ENCODE results near the gene USP20.

- no peak for TF ChIP-seq CTCF (IDR thresholded peaks at IDR 0.05)
- peak in 1 of 2 donors; percentile 44 for TF ChIP-seq POLR2AphosphoS5 (IDR thresholded peaks at IDR 0.05)
- TF ChIP-seq POLR2A (IDR thresholded peaks at IDR 0.05), result peak in 1 of 4 donors; percentile 20
- TF ChIP-seq EP300 (IDR thresholded peaks at IDR 0.05), result no peak
Measured at GRCh38 chr9:129887334-129888292, 52.4 kb downstream of the USP20 start.

All from upper lobe of left lung (tissue), 4 donors.